ENCODE data around the gene WDR75. TPM values are rescaled to one million over a fixed set of nuclear protein-coding genes. Genes with fewer than 3 reads are reported as not detected.

The WDR75 gene
- total and polyA plus RNA-seq, 12 donors = 11.8 to 19.2 (median 16.6) TPM

- no peaks in the 10 kb centered on the region for H3K9me3 ChIP-seq
- peaks cover 0 to 12% (median 0%) of the 10 kb centered on the region in 9 donors for H3K4me1 ChIP-seq
- no peak overlapping the region for H3K4me3 ChIP-seq
- WGBS, 2 donors = 95% methylated on average over 2 of the region's 2 CpGs
- H3K27ac ChIP-seq = no peak overlapping the region
- intact Hi-C loops (cut with DNase I) = no loop called here
- no peaks in the 10 kb centered on the region for H3K27me3 ChIP-seq
- no peak for DNase-seq
- ATAC-seq = no peak
- H3K36me3 ChIP-seq = no peaks in the 10 kb centered on the region
- no peak for TF ChIP-seq CTCF (IDR thresholded peaks at IDR 0.05)
These were observed 46.2 kb downstream of the WDR75 start for GRCh38 chr2:189487283-189488007.

- ATAC-seq = no peak
- TF ChIP-seq CTCF (IDR thresholded peaks at IDR 0.05) = no peak
- no peak for DNase-seq
- no peak overlapping the region for H3K27ac ChIP-seq
- 36 to 46% methylated on average over 1 of the region's 1 CpG for WGBS, 2 donors
- H3K27me3 ChIP-seq = no peaks in the 10 kb centered on the region
- H3K9me3 ChIP-seq = no peaks in the 10 kb centered on the region
- H3K4me3 ChIP-seq = no peak overlapping the region
- H3K36me3 ChIP-seq = no peaks in the 10 kb centered on the region
- intact Hi-C loops (cut with DNase I) = no loop called here
- peaks cover 0 to 12% (median 0%) of the 10 kb centered on the region in 9 donors for H3K4me1 ChIP-seq
These were observed 46.7 kb downstream of the WDR75 start for GRCh38 chr2:189488008-189488310.

GRCh38 chr2:189492451-189492850 lies 51.2 kb downstream of the WDR75 start:
- Histone ChIP-seq H3K27me3 (no peaks in the 10 kb centered on the region), H3K9me3 (no peaks in the 10 kb centered on the region), H3K4me1 (no peaks in the 10 kb centered on the region), H3K4me3 (no peak overlapping the region), H3K36me3 (no peaks in the 10 kb centered on the region), H3K27ac (no peak overlapping the region)
- WGBS, 2 donors = 96 to 98% methylated on average over 4 of the region's 4 CpGs
- intact Hi-C loops (cut with DNase I) = no loop called here
- ATAC-seq (no peak), DNase-seq (no peak)
- TF ChIP-seq CTCF (IDR thresholded peaks at IDR 0.05) = no peak

GRCh38 chr2:189498205-189498604 lies 56.9 kb downstream of the WDR75 start:
- ATAC-seq (peak in 2 of 8 donors; percentile 46 to 49), DNase-seq (no peak)
- Histone ChIP-seq H3K27me3 (no peaks in the 10 kb centered on the region), H3K4me1 (peaks cover 0 to 3% (median 0%) of the 10 kb centered on the region in 9 donors), H3K36me3 (no peaks in the 10 kb centered on the region), H3K27ac (no peak overlapping the region), H3K4me3 (no peak overlapping the region), H3K9me3 (no peaks in the 10 kb centered on the region)
- intact Hi-C loops (cut with DNase I) = no loop called here
- TF ChIP-seq CTCF (IDR thresholded peaks at IDR 0.05) = peak in 6 of 9 donors; percentile 25 to 54 (median 34)
- WGBS, 2 donors = 81 to 90% methylated on average over 5 of the region's 5 CpGs
